K562 (cell line): ENCODE results near the gene LSM12. TPM values are rescaled to one million over a fixed set of nuclear protein-coding genes. Genes with fewer than 3 reads are reported as not detected.

ENCODE experiments used
- GABPB1 ChIP-seq: sonication (generic); formaldehyde crosslinking; IDR thresholded peaks from 2 replicates; pipeline ENCODE4 v1.8.0; 2022; ENCODE audit warnings: mild to moderate bottlenecking, missing genetic modification reagents
- NEUROD1 ChIP-seq: fragments of 150-350 bp; IDR thresholded peaks from 2 replicates; pipeline ENCODE4 v1.6.1; 2014; ENCODE audit warnings: borderline replicate concordance, low read length, low read depth; ENCODE audit not compliant: partially characterized antibody
- PHF20 ChIP-seq: fragments of 450-650 bp; IDR thresholded peaks from 2 replicates; pipeline ENCODE4 v1.6.1; 2018; ENCODE audit not compliant: partially characterized antibody
- SNIP1 ChIP-seq: fragments of 450-650 bp; IDR thresholded peaks from 2 replicates; pipeline ENCODE4 v1.7.1; 2017; ENCODE audit warnings: low read depth, mild to moderate bottlenecking
- TEAD4 ChIP-seq, 2 experiments: sonication (generic) in 1 of 2; formaldehyde crosslinking in 1 of 2; IDR thresholded peaks; 2 replicates each; pipeline versions ENCODE4 v1.6.1 to v1.8.0; 2012 to 2022; ENCODE audit warnings: borderline replicate concordance in 1 of 2, inconsistent platforms in 1 of 2, low read length in 1 of 2, mild to moderate bottlenecking in 1 of 2, missing genetic modification reagents in 1 of 2
- ZEB2 ChIP-seq: fragments of 450-650 bp; IDR thresholded peaks from 2 replicates; pipeline ENCODE4 v1.6.1; 2016
- ZFX ChIP-seq: sonication (generic); formaldehyde crosslinking; IDR thresholded peaks from 2 replicates; pipeline ENCODE4 v1.8.0; 2022; ENCODE audit warnings: mild to moderate bottlenecking, missing genetic modification reagents, moderate library complexity
- ZNF124 ChIP-seq: sonication (generic); formaldehyde crosslinking; IDR thresholded peaks from 2 replicates; pipeline ENCODE4 v1.8.1; 2022; ENCODE audit warnings: missing genetic modification reagents
- ZNF134 ChIP-seq: fragments of 250-450 bp; sonication (Bioruptor Pico); conservative IDR thresholded peaks from 2 replicates; pipeline ENCODE4 v1.4.0; 2020
- ZNF282 ChIP-seq: sonication (generic); formaldehyde crosslinking; IDR thresholded peaks from 2 replicates; pipeline ENCODE4 v1.8.1; 2023; ENCODE audit warnings: missing genetic modification reagents
- polyA plus RNA-seq, 8 experiments: library from polyadenylated mRNA; depleted of rRNA in 4 of 8; stranded (reverse) in 5 of 8; unstranded in 3 of 8; fragments of >200 nt; fragmentation: Nextera tagmentation in 2 of 8; fragmentation: Illumina TruSeq in 1 of 8; extraction: Ambion mirVana in 2 of 8; extraction: Trizol in 1 of 8; gene quantifications; 2 replicates each; pipeline versions ENCODE4 v1.2.1 to v1.2.3, GENCODE V29; 2011 to 2014; ENCODE audit warnings: inconsistent platforms in 1 of 8, missing spikeins in 1 of 8
- total RNA-seq, 7 experiments: library from RNA; depleted of rRNA in 6 of 7; stranded (reverse); fragments of >200 nt in 6 of 7; fragmentation: Illumina TruSeq in 2 of 7; extraction: Trizol in 2 of 7; gene quantifications; 2 replicates each; pipeline versions ENCODE4 v1.2.1 to v1.2.3, GENCODE V29; 2011 to 2021; ENCODE audit warnings: low replicate concordance in 1 of 7
- TF ChIP-seq, protein P1 (sequence below): fragments of 250-450 bp; sonication (Bioruptor Pico); IDR thresholded peaks from 2 replicates; pipeline ENCODE4 v1.4.0; 2020; ENCODE audit warnings: borderline replicate concordance
- TF ChIP-seq, protein P2 (sequence below): fragments of 450-650 bp; IDR thresholded peaks from 2 replicates; pipeline ENCODE4 v1.6.1; 2018; ENCODE audit warnings: mild to moderate bottlenecking, low read depth; ENCODE audit not compliant: partially characterized antibody
- TF ChIP-seq, protein P3 (sequence below): fragments of 250-450 bp; sonication (Bioruptor Pico); IDR thresholded peaks from 2 replicates; pipeline ENCODE4 v1.5.0; 2020; ENCODE audit warnings: mild to moderate bottlenecking, borderline replicate concordance
- TF ChIP-seq, protein P4 (sequence below): fragments of 250-450 bp; sonication (Bioruptor Pico); IDR thresholded peaks from 2 replicates; pipeline ENCODE4 v1.4.0; 2020; ENCODE audit warnings: mild to moderate bottlenecking, moderate library complexity
- TF ChIP-seq, protein P5 (sequence below): fragments of 450-650 bp; formaldehyde crosslinking; IDR thresholded peaks from 2 replicates; pipeline ENCODE4 v1.4.0; 2020; ENCODE audit warnings: mild to moderate bottlenecking, mixed read lengths

LSM12 gene
- total and polyA plus RNA-seq, 9 of the 15 experiments (the other 6 are each of a cell fraction or from before 2014, with no cell fraction given): 53.0 to 258 (median 89.3) TPM

DNA sequence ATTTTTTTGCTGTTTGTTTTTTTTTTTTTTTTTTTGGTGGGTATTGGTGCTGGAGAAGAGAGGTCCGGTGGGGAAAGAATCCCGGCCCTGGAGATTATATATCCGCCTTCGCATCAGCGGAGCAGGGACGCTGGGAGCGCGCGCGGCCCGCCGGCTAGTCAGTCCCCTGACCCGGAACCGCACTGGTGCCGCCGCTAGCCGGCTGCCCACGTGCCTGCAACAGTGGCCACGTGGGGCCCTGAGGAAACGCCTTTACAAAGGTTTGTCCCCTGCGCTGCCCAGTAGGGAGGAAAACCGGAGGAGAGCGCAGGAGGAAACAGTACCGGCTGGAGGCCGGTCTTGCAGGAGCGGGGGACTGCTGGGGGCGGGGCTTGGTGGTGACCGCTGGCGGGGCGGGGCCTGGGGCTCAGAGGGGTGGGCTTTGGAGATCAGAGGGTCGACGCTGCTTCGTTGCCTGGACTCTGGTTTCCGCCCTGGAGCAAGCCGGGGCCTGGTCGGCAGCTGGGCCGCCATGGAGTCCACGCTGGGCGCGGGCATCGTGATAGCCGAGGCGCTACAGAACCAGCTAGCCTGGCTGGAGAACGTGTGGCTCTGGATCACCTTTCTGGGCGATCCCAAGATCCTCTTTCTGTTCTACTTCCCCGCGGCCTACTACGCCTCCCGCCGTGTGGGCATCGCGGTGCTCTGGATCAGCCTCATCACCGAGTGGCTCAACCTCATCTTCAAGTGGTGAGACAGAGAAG is 4.2 kb upstream of the LSM12 start, which contains the start of gene G6PC3 (continued):
- TF ChIP-seq, protein P1, sequence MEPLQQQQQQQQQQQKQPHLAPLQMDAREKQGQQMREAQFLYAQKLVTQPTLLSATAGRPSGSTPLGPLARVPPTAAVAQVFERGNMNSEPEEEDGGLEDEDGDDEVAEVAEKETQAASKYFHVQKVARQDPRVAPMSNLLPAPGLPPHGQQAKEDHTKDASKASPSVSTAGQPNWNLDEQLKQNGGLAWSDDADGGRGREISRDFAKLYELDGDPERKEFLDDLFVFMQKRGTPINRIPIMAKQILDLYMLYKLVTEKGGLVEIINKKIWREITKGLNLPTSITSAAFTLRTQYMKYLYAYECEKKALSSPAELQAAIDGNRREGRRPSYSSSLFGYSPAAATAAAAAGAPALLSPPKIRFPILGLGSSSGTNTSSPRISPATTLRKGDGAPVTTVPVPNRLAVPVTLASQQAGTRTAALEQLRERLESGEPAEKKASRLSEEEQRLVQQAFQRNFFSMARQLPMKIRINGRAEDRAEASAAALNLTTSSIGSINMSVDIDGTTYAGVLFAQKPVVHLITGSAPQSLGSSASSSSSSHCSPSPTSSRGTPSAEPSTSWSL (CRISPR knock-in tag): no peak
- TF ChIP-seq, protein P2, sequence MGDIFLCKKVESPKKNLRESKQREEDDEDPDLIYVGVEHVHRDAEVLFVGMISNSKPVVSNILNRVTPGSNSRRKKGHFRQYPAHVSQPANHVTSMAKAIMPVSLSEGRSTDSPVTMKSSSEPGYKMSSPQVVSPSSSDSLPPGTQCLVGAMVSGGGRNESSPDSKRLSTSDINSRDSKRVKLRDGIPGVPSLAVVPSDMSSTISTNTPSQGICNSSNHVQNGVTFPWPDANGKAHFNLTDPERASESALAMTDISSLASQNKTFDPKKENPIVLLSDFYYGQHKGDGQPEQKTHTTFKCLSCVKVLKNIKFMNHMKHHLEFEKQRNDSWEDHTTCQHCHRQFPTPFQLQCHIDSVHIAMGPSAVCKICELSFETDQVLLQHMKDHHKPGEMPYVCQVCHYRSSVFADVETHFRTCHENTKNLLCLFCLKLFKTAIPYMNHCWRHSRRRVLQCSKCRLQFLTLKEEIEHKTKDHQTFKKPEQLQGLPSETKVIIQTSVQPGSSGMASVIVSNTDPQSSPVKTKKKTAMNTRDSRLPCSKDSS: no peak
- TF ChIP-seq PHF20 (peak; percentile 74), SNIP1 (no peak), ZNF124 (CRISPR knock-in tag) (no peak), TEAD4 (IDR thresholded peaks at IDR 0.05; ENCODE audit: low read length) (no peak), TEAD4 (CRISPR knock-in tag; IDR thresholded peaks at IDR 0.05; ENCODE audit: borderline replicate concordance) (no peak), NEUROD1 (peak; percentile 96), ZEB2 (no peak), ZNF282 (CRISPR knock-in tag) (no peak), ZFX (peak; percentile 86), GABPB1 (peak; percentile 92), ZNF134 (CRISPR knock-in tag) (no peak)
- TF ChIP-seq, protein P3, sequence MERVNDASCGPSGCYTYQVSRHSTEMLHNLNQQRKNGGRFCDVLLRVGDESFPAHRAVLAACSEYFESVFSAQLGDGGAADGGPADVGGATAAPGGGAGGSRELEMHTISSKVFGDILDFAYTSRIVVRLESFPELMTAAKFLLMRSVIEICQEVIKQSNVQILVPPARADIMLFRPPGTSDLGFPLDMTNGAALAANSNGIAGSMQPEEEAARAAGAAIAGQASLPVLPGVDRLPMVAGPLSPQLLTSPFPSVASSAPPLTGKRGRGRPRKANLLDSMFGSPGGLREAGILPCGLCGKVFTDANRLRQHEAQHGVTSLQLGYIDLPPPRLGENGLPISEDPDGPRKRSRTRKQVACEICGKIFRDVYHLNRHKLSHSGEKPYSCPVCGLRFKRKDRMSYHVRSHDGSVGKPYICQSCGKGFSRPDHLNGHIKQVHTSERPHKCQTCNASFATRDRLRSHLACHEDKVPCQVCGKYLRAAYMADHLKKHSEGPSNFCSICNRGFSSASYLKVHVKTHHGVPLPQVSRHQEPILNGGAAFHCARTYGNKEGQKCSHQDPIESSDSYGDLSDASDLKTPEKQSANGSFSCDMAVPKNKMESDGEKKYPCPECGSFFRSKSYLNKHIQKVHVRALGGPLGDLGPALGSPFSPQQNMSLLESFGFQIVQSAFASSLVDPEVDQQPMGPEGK (CRISPR knock-in tag): no peak
- TF ChIP-seq, protein P4, sequence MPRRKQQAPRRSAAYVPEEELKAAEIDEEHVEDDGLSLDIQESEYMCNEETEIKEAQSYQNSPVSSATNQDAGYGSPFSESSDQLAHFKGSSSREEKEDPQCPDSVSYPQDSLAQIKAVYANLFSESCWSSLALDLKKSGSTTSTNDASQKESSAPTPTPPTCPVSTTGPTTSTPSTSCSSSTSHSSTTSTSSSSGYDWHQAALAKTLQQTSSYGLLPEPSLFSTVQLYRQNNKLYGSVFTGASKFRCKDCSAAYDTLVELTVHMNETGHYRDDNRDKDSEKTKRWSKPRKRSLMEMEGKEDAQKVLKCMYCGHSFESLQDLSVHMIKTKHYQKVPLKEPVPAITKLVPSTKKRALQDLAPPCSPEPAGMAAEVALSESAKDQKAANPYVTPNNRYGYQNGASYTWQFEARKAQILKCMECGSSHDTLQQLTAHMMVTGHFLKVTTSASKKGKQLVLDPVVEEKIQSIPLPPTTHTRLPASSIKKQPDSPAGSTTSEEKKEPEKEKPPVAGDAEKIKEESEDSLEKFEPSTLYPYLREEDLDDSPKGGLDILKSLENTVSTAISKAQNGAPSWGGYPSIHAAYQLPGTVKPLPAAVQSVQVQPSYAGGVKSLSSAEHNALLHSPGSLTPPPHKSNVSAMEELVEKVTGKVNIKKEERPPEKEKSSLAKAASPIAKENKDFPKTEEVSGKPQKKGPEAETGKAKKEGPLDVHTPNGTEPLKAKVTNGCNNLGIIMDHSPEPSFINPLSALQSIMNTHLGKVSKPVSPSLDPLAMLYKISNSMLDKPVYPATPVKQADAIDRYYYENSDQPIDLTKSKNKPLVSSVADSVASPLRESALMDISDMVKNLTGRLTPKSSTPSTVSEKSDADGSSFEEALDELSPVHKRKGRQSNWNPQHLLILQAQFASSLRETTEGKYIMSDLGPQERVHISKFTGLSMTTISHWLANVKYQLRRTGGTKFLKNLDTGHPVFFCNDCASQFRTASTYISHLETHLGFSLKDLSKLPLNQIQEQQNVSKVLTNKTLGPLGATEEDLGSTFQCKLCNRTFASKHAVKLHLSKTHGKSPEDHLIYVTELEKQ: no peak
- TF ChIP-seq, protein P5, sequence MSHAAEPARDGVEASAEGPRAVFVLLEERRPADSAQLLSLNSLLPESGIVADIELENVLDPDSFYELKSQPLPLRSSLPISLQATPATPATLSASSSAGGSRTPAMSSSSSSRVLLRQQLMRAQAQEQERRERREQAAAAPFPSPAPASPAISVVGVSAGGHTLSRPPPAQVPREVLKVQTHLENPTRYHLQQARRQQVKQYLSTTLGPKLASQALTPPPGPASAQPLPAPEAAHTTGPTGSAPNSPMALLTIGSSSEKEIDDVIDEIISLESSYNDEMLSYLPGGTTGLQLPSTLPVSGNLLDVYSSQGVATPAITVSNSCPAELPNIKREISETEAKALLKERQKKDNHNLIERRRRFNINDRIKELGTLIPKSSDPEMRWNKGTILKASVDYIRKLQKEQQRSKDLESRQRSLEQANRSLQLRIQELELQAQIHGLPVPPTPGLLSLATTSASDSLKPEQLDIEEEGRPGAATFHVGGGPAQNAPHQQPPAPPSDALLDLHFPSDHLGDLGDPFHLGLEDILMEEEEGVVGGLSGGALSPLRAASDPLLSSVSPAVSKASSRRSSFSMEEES (CRISPR knock-in tag): peak; percentile 46; the same call in 1 of the 2 replicates
